RWPE2 (cell line): ENCODE measurements around the gene SEL1L.
"Not testable (repeated sequence)": the region's sequence is repeated elsewhere in the genome, so short reads cannot be mapped to it uniquely, and the experiment has no call there.

Experiments used
- ATAC-seq: fragments of 200-7000 bp; cut with Tn5 transposase; 3 replicates; pipeline ENCODE4 v1.9.1; 2021; ENCODE audit warnings: low read depth
- DNase-seq: peaks from one replicate; pipeline ENCODE4 v3.0.0-alpha.2; 2020; ENCODE audit warnings: low spot score
- H3K27ac ChIP-seq: fragments of 450-650 bp; 2 replicates; pipeline ENCODE4 v1.5.1; 2017; ENCODE audit warnings: mild to moderate bottlenecking; ENCODE audit not compliant: poor library complexity, severe bottlenecking
- H3K27me3 ChIP-seq: fragments of 250-450 bp; sonication (Bioruptor Pico); 2 replicates; pipeline ENCODE4 v1.5.1; 2021; ENCODE audit warnings: mild to moderate bottlenecking, moderate library complexity; ENCODE audit not compliant: insufficient read depth, poor library complexity, severe bottlenecking
- H3K36me3 ChIP-seq: fragments of 250-450 bp; sonication (Bioruptor Pico); 2 replicates; pipeline ENCODE4 v1.5.1; 2020; ENCODE audit warnings: low read depth, mild to moderate bottlenecking, moderate library complexity
- H3K4me1 ChIP-seq: fragments of 250-450 bp; sonication (Bioruptor Pico); 2 replicates; pipeline ENCODE4 v1.5.1; 2021; ENCODE audit warnings: mild to moderate bottlenecking, moderate library complexity; ENCODE audit not compliant: insufficient read depth, poor library complexity, severe bottlenecking
- H3K4me3 ChIP-seq: fragments of 250-450 bp; sonication (Bioruptor Pico); 2 replicates; pipeline ENCODE4 v1.5.1; 2021; ENCODE audit warnings: mild to moderate bottlenecking, moderate library complexity; ENCODE audit not compliant: severe bottlenecking
- H3K9me3 ChIP-seq: fragments of 250-450 bp; sonication (Bioruptor Pico); 2 replicates; pipeline ENCODE4 v1.5.1; 2021; ENCODE audit warnings: mild to moderate bottlenecking, moderate library complexity; ENCODE audit not compliant: severe bottlenecking
- CTCF ChIP-seq: fragments of 450-650 bp; IDR thresholded peaks from one replicate; pipeline ENCODE4 v1.5.1; 2017; ENCODE audit warnings: mild to moderate bottlenecking, moderate library complexity; ENCODE audit not compliant: poor library complexity, severe bottlenecking

Gene SEL1L

DNA sequence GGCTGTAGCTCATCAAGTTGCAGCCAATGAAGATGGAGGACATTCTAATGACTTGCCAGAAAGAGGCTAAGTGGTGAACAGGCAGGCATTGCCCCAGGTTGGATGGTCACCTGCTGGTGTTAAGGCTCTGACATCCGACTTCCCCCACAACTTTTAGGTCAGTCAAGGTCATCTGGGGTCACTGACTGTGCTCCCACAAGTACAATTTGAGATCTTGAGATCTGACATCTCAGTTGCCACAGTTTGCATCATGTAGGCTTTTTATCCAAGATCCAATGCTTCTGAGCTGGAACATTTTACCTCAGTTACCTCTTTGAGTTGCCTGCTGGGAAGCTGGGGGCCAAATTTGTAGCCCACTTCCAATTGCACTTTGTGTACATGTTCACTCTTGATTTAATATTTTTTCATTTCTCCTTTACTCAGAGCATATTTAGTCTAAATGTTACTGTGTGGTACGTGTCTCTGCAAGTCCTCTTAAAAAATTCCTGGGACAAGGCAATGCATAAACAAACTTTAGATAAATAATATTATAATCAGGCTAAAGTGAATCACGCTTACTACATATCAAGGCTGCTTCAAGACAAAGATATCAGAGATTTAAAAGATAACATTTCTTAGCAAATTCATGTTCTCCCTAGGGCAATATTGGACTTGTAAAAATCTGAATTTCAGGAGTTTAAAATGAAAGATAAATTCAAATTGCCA lies 61.4 kb downstream of the SEL1L start:
- no peaks in the 10 kb centered on the region for H3K4me1 ChIP-seq

GRCh38 chr14:81471062-81471461 lies 62.6 kb downstream of the SEL1L start:
- Histone ChIP-seq H3K36me3 (peaks cover 27% of the 10 kb centered on the region), H3K27me3 (no peaks in the 10 kb centered on the region), H3K27ac (no peak overlapping the region), H3K4me1 (no peaks in the 10 kb centered on the region), H3K9me3 (no peaks in the 10 kb centered on the region), H3K4me3 (no peak overlapping the region)
- no peak for TF ChIP-seq CTCF
- DNase-seq (no peak), ATAC-seq (no peak)

More for the DNA sequence above, 61.4 kb downstream of the SEL1L start:
- no peak for TF ChIP-seq CTCF
- Histone ChIP-seq H3K36me3 (peaks cover 39% of the 10 kb centered on the region), H3K27me3 (no peaks in the 10 kb centered on the region), H3K27ac (no peak overlapping the region), H3K9me3 (no peaks in the 10 kb centered on the region), H3K4me3 (no peak overlapping the region)
- DNase-seq (no peak), ATAC-seq (no peak)

DNA sequence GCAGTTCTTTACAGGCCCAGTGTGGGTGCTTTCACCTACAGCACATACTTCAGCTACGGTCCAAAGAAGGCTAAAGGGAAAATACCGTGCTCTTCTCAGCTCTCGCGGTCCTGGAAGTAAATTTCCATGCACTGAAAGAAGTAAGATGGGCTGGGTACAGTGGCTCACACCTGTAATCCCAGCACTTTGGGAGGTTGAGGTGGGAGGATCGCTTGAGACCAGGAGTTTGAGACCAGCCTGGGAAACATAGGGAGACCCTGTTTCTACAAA lies 63.2 kb downstream of the SEL1L start:
- H3K27ac ChIP-seq, H3K4me3 ChIP-seq: not testable (repeated sequence)

DNA sequence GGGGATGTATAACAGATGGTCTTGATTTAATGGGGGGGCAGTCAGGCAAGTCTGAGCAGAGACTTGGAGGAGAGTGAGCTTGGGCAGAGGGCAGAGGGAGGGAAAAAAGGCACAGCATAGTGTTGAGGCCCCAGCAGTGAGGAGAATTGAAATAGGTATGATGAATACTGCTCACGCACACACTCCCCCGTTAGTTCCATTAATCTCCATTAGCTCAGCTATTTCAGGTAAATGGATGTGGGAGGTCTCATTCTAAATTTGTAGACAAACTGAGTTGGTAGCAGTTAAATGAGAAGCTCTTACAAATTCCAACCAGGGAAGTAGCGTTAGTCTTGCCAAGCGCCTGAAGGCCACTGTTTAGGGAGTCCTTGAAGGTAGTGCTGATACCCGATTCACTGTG lies 66.8 kb downstream of the SEL1L start:
- H3K27me3 ChIP-seq, result no peaks in the 10 kb centered on the region

More for the DNA sequence above, 63.2 kb downstream of the SEL1L start:
- peaks cover 21% of the 10 kb centered on the region for H3K36me3 ChIP-seq
- ATAC-seq, H3K27me3 ChIP-seq, H3K4me1 ChIP-seq, H3K9me3 ChIP-seq, DNase-seq: not testable (repeated sequence)

DNA sequence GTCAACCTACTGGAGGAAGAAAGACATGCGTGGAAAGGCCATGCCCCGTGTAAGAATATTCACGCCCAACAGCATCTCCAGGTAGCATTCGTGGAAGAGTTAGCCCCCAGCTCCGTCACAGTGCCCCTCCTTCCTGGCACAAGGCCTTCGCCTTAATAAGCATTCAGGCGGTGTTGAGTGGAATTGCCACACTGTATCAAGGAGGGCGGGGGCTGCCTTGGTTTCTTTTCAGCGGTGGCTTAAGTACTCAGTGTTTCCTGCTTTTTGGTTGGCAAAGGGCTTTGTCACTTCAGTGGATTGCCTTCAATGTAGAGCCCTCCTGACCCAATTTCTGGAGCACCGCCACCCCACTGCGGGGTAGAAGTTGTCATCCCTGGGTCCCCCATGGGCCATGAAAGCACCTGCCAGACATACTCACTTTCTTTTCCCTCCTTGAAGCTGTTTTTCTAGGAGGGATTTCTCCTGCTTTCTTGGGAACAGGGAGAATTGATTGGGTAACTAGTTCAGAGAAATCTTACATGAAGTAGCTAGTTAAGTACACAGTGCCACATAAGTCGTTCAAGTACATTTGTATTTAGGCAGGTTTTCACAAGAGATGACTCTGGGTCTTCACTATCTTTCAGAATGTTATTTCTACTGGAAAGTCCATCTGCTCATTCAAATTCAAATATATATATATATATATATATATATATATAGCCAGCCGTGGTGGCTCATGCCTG lies 68.0 kb downstream of the SEL1L start:
- Histone ChIP-seq H3K36me3 (no peaks in the 10 kb centered on the region), H3K4me3 (no peak overlapping the region), H3K27me3 (no peaks in the 10 kb centered on the region), H3K9me3 (no peaks in the 10 kb centered on the region), H3K4me1 (no peaks in the 10 kb centered on the region), H3K27ac (no peak overlapping the region)
- ATAC-seq (no peak), DNase-seq (no peak)
- TF ChIP-seq CTCF, result no peak

More for the DNA sequence above, 66.8 kb downstream of the SEL1L start:
- Histone ChIP-seq H3K36me3 (no peaks in the 10 kb centered on the region), H3K27ac (no peak overlapping the region), H3K4me1 (no peaks in the 10 kb centered on the region), H3K4me3 (no peak overlapping the region), H3K9me3 (no peaks in the 10 kb centered on the region)
- DNase-seq (no peak), ATAC-seq (no peak)
- TF ChIP-seq CTCF, result no peak

GRCh38 chr14:81465003-81465392 lies 68.7 kb downstream of the SEL1L start:
- not testable (repeated sequence) for H3K9me3 ChIP-seq, H3K4me3 ChIP-seq, DNase-seq, H3K4me1 ChIP-seq, H3K27me3 ChIP-seq, H3K36me3 ChIP-seq, ATAC-seq, H3K27ac ChIP-seq
